T1000 (cell line): ENCODE measurements around the gene FOXJ3.

ENCODE experiments used
- DNase-seq: peaks from one replicate; lab custom pipeline; 2025; ENCODE audit warnings: mixed read lengths; lab: John Stamatoyannopoulos, UW

FOXJ3 gene

GRCh38 chr1:42167611-42168390 is 167.2 kb downstream of the FOXJ3 start:
- DNase-seq = no peak

DNA sequence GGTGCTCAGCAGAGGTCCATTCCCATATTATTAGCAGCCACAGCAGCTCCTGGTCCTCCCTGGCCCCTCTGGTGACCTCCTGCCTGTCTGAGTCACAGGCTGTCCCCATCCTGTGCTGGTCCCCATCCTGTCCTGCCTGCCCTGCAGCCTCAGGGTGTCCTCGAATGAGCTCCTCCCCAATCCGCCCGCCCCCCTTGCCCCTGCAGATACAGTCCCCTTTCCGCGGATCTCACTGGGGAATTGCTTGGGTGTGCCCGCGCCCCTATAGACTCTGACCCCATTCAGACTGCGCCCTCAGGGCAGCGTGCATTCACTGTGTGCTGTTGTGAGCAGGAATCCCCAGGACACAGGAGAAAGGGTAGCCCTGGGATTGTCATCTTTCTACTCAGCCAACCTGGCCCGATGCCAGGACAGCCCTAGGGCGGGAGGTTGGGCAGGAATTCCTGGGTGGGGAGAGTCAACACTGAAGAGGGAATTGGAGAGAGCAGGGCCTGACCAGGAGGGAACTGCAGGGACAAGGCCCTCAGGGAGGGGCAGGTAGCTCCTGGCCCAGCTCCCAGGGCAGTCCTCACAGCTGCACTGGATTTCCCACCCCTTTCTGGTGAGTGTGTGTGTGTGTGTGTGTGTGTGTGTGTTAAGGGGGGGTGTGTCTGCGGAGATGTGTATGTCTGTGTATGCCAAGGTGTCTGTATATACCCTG is 169.4 kb downstream of the FOXJ3 start:
- peak; percentile 90 for DNase-seq

GRCh38 chr1:42164551-42165420 is 170.2 kb downstream of the FOXJ3 start, which contains the start of gene GUCA2A:
Gene GUCA2A, minus strand, starts transcription at chr1:42164745. Its CDS starts 33 bp downstream, at chr1:42164712.
- no peak for DNase-seq

DNA sequence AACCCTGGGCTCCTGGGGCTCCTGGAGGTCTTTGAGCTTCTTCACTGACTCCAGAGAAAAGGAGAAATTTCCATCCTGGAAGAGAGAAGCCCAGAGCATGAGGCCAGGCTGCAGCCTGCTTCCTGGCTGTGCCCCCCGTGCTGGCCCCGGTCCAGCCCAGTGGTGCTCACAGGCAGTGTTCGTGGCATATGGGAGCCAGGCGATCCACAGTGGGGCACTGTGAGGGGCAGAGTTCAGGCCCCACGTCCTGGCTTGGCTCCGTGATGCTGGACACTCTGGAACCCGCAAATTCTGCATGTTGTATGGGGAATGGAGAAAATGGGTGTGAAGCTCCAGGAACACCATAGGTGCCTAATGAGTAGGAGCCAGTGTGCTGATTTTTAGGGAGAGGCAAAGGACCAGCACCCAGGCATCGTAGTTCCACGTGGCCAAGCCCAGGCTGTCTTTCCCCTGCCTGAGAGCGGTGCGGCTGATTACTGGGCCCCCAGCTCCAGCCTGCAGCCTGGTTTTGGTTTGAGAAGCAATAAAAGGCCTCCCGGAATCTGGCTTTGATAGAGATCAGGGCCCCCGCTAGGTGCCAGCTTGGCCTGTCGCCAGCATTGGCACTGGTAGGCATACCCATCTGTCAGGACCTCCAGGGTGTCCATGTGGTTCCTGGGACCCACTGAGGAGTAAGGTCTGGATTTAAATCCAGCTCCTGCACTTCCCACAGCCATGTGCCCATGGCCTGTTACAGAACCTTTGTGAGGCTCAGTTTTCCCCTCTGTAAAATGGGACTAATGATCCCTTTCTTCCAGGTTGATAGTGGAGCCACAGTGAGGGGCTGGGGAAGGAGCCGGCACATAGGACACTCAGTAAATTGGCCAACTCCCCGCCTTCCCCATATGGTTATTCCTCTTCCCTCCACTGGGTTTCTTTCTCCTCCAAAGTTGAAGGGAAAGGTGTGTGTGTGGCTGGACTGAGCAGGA is 171.2 kb downstream of the FOXJ3 start:
- no peak for DNase-seq

DNA sequence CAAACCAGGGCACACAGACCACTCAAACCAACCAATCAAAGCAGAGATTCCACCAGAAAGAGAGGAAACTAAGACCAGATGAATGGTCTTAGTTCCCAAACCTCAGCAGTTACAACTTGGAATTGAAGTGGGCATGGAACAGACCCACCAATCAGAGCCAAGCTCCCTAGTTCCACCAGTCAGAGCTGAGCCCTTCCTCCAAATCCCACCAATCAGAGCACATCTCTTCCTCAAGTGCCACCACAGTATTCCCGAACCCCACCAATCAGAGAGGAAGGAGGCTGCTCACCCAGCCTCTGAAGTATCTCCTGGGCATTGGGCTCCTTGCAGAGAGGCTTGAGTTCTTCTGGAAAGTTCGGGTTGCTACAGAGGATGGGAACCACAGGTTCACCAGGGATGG is 171.9 kb downstream of the FOXJ3 start:
- DNase-seq = no peak

DNA sequence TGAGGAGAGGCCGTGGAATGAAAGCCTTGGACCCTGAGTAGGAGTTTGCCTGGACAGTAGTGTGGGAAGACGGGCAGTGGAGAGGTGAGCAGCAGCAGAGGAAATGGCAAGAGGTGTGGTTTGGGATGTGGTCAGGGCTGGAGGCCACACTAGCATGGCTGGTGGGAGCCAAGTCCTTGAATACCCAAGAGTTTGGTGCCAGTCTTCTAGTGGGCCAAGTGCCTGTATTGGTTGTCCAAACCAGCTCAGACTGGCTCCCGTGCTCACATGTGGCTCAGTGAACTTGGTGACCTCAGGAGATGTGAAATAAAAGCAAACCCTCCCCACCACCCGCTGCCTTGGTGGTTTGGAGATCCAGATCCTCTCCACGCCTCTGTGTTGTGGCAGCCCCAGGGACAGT is 172.9 kb downstream of the FOXJ3 start:
- DNase-seq = no peak

DNA sequence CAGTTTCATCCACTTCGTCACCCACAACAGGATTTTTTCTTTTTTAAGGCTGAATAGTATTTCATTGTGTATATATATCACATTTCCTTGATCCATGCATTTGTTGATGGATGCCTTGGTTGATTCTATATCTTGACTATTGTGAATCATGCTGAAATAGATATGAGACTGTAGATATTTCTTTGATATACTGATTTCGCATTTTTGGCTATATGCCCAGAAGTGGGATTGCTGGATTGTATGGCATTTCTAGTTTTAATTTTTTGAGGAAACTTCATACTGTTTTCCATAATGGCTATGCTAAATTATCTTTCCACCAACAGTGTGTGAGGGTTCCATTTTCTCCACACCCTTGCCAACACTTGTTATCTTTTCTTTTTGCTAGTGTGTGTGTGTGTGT is 176.8 kb downstream of the FOXJ3 start:
- no peak for DNase-seq

DNA sequence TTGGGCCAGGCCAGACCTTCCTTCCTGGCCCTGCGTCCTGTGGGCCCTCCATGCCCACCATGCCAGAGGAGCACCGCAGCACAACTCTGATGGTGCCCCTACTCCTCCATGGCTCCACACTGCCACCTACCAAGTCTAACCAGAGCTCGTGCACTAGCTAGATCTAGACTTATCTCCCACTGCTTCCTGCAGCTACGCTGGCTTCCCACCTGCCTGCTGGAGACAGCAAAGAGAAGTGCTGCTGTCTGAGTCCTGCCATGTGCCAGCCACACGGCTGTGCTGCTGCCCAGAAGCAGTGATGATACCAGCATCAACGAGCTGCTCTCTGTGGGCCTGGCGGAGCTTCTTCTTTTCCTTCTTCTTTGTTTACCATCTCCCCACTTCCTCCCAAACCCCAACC is 177.4 kb downstream of the FOXJ3 start:
- DNase-seq = no peak

DNA sequence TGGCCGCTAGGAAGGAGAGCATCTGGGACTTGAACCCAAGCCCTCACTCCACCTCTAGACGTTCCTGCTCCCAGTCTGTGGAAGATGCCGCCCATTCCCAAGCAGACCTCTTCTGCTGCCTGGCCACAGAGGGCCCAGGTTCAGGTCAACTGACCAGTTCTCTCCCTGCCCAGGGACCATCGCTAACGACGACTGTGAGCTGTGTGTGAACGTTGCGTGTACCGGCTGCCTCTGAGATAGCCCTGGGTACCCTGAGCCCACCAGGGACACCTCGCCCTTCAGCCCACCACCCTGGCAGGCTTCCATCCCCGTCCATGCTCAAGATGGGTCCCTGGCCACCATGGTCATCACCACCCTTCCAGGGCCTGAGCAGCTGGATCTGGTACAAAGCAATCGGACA is 179.7 kb downstream of the FOXJ3 start:
- no peak for DNase-seq

DNA sequence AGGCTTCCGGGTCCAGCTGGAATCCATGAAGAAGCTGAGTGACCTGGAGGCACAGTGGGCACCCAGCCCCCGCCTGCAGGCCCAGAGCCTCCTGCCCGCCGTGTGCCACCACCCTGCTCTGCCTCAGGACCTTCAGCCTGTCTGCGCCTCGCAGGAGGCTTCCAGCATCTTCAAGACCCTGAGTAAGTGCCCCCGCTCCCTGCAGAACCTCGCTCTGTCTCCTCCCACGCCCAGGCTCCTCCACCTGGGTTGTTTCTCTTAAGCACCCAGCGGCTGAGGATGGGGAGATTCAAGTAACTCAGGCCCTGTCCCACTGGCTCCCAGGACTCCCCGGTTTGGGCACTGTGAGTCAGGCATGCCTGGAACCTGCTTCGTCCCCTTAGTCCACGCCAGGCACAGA is 180.3 kb downstream of the FOXJ3 start:
- DNase-seq = no peak

GRCh38 chr1:42153624-42154023 is 181.4 kb downstream of the FOXJ3 start:
- no peak for DNase-seq

DNA sequence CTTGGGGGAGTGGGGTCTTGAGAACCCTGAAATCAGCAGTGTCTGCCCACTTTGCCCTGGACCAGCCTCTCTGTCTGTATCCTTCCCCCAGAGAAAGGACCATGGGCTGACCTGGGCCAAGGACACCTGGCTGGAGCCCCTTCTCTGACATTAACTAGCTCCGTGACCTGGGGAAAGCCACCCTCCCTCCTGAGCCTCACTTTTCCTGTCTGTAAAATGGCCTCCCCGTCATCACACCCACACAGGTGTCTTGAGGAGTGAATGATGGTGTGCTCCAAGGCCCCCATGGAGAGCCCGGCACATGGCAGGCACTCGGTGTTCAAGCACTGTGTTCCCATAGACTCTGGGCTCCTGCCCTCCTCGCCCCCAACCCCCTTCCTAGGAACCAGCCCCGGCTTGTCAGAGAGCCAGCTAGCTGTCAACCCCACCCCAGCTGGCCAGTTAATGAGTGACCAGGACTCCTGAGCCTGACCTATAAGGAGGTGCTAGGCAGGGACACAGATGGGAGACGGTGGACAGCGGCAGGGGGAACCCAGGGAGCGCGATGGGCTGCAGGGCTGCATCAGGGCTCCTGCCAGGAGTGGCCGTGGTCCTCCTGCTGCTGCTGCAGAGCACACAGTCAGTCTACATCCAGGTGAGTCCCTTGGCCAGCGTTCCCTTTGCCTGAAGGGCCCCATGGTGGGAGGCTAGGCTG is 182.0 kb downstream of the FOXJ3 start, which contains the start of gene GUCA2B:
GUCA2B (plus strand) TSS at position 504 of the 694 bp plus-strand sequence; CDS start at position 545, 41 bp downstream.
- DNase-seq = no peak

DNA sequence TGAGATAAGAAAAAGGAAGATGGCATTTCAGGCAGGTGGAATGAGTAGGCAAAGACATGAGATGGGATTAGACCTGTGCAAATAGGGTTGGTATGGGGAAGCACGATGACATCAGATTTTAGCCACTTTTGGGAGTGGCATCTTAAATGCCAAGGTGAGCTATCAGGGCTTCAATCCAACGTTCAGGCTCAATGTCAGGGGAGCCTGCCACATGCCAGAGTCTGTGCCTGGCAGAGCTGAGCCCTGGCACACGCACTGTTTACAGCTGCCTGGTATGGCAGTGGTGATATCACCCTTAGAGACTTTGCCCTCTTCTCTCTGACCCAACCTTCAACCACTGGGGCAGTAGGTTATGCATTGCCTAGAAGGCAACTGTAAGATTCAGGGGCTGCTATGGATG is 182.9 kb downstream of the FOXJ3 start:
- no peak for DNase-seq

DNA sequence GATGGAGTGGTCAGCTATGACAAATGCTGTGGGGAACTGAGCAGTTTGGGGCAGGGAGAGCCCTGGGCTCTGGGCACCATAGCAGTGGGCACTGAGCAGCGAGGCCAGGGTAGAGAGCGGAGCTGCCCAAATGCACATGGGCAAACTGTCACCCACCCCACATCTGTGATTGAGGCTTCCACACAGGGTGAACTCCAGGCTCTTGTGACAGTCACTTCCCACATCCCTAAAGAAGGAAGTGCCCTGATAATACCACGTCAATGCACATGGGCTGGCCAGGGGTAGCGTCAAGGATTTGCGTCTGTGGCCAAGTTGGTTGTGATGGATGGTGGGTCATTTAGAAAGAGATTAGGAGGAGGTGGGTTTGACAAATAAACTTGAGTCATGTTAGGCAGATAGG is 184.4 kb downstream of the FOXJ3 start:
- no peak for DNase-seq

- DNase-seq = no peak
Observed at GRCh38 chr1:42148166-42148565, 186.9 kb downstream of the FOXJ3 start.

- DNase-seq = no peak
Observed at GRCh38 chr1:42146626-42147320, 188.3 kb downstream of the FOXJ3 start.

DNA sequence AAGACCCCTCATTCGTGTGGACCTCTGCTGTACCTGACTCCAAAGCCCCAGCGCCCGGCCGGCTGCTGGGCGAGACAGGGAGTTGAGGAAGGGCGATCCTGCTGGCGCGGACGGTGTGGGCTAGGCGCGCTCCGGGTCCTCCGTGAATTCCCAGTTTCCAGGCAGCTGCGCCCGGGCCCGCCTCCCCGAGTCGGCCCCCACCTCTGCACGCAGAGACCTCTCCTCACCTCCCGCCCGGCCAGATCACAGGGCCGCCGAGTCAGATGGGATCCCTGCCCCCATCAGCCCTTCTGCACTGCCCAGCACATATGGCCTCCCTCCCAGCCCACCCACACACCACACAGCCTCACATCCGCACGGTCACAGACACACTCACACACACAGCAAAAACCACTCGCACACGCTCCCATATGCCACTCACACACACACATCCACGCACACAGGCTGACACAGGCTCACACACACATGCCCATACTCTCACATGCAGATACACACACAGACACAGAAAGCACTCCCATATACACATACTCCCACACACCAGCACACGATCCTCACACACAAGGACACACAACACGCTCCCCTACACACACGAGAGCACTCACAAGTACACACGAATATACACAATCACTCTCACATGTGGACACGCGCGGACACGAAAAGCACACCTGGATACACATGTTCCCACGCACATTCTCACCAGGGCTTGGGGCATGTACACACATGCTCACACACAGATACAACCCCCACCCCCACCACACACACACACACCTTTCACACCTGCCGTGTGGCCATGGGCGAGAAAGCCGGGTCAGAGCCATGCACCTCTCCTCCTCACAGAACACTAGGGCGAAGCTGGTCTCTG is 189.0 kb downstream of the FOXJ3 start:
- no peak for DNase-seq

DNA sequence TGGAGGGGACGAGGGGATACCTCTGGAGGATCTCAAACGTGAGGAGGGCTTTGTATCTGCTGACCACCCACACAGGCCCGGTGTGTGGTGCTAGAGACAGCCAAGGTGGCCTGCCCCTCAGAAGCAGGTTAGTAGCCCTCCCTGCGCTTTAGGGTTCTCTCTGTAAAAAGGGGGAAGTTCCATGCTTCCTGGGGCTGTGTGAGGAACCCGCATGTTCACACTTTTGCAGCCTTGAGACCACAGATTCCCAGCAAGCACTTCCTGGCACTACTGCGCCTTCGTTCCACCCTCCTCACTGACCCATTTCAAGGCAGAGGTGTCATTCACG is 189.7 kb downstream of the FOXJ3 start:
- no peak for DNase-seq

DNA sequence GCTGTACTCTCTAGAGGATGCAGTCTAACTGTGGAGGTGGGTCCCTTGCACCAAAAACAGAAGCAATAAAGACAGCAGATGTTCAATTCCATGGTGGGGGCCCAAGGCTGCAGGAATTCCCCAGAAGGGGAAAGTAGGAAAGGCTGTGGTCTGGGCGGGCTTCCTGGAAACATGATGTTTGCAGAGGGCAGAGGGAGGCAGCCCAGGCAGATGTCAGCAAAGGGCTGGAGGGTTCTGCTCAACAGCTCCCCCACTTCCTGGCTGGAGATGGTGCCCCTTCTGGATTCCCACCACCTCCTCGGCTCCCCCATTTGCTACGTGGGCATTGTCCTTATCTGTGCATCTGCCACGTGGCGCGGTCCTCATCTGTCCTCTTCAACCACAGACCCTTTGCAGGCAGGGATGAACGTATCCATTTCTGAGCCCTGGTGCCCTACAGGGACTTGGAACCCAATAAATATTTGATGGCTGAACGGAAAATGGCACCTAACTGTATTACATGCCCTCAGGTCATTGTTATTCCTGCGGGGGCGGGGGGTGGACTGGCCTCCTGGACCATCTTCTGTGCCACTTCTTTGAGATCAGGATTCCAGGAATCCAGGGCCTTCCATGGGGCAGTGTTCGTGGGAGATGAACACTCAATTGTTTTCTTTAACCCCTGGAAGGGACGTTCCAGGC is 190.2 kb downstream of the FOXJ3 start:
- no peak for DNase-seq
